Activated T-cell treated with anti-CD3 and anti-CD28 coated beads for 48 hours (primary cell): ENCODE results near the gene TWIST2.

Source experiments
- DNase-seq: peaks from one replicate; pipeline ENCODE4 v3.0.0-alpha.2; 2020; ENCODE audit warnings: low read depth

Gene TWIST2

DNA sequence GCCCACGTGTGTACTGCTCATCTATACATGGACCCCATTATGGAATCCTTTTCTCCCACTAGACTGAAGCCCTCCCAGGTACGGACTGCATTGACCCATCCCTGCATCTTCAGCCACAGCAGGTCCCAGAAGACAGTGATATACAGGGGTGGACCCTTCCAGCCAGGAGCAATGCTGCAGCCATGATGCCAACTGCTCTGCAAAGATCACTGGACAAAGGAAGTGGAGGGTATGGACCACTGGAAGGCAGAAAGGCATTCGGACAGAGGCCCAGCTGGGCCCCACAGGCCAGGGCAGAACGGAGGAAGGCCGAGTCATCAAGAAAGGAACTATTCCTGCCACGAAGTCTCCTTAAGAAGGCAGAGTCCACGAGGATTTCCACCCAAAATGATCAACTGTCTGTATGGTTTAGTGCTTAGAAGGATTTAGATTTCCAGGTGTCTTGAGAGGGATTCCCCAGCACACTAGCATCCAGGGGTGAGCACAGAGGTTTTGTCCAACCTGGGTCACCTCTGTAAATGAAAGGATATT is 93.4 kb downstream of the TWIST2 start:
- DNase-seq, result no peak

GRCh38 chr2:238942080-238942725 is 94.3 kb downstream of the TWIST2 start:
- DNase-seq, result no peak

DNA sequence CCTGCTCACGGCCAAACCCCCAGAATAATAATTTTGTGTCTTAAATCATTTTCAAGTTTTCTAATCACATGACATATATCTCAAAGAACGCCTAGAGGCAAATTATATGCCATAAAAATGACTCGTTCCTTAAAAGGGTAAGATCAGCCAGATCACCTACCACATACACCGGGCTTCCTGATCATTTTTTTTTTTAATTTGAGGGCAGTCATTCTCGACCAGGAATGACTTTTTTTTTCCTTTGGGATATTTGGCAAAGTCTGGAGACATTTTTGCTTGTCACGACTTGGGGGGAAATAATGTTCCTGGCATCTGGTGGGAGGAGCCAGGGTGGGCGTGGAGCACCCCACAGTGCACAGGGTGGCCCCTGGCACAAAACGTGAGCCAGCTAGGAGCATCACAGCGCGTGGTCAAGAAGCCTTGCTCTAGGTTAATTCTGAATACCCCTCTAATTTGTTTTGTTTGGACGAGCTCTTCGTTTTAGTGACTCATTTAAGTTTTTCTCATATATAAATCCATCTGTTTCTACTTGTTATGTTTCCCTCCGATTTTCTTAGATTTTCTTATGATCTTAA is 94.9 kb downstream of the TWIST2 start:
- DNase-seq, result no peak

DNA sequence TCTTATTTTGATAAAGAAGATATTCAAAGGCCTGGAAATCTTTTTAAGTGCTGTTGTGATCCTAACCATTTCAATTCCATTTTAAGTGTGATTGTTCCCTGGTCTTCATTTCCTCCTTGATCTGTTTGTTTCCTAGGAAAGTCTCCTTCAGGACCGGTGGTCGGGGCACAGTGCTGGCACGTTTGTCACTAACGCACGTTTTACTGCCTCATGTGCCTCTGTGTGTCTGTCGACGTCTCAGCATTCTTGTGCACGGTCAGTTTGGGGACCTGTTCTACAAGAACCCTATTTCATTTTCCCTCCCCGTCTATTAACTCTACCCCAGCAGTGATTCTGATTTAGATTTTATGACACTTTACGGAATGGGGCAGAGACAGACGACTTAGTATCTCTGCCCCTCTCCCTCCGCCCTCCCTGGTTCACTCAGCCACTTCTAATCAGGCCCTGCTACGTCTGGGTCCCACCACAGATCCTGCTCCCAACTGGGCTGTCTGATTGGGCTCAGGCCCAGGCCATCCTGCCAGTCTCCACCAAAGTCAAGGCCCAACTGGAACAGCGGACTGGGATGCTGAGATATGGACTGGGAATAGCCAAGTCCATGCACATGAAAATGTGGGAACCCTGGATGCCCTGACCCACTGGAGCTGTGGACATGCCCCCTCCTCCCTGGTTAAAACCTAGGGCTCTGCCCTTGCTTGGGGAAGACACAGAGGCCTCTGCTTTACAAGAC is 95.6 kb downstream of the TWIST2 start:
- no peak for DNase-seq

DNA sequence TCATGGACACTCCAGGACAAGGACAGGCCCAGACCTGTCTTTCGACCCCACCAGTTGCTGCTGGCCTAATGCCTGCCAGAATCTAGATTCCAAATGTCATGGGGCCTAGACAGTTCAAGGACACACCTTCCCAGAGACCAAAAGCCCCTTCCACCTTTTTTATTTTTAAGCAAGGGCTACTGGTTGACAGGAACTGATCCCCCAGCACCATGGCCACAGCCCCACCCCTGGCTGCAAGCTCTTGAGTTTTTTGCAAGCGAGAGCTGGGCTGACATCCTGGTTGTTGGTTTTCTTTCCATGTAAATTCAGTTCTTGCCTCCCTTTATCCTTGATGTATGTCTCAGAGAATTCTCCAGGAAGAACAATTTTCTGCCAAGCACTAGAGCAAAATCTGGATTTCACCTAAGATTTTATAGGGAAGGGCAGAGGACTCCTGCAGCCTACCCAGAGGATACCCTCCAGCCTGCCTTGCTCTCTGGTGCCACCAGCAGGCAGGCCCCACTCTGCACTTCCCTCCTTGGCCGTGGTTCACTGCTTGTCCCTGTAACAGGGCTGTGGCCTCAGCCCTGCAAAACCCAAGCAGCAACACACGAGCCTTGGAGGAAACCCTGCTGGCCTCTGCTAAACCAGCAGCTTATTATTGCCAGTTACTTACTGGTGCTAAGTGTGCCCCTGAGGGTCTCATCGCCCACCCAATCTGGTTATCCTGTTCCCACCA is 97.7 kb downstream of the TWIST2 start:
- no peak for DNase-seq

DNA sequence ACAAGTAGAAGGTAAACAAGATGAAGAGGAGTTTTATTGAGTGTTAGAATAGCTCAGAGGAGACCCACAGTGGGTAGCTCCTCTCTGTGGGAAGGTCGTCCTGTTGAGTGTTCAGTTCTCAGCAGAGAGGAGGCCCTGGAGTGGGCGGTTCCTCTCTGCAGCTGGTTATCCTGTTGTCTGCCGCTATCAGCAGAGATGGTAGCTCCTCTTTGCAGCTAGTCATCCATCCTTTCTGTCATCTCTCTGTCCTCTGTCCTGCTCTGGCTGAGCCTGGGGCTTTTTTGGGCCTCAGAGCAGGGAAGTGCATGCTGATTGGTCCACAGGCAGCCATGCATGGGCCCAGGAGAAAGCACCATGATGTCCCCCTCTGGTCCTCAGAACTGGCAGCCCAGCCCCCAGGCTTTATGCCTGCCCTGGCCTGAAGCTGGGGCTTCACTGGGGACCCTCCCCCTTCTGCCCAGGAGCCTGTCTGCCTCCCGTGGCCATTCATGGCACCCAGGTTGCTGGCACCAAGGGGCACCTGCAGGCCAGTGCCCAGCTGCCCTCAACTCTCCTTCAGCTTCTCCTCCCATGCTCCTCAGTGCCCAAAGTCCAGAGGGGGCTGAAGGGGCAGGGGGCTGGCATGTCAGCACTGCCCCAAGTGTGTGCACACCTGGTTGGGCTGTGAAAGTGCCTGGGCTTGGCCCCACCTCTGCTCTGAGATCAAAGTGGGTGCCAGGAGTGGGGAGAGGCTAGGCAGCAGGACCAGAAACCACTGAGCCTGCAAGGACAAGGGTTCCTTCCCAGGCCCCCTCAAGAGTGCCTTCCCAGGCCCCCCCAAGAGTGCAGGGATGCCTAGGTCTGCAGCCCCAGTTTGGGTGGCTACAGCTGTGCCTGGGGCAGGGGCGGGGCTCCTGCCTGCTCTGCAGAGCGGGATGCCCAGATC is 98.7 kb downstream of the TWIST2 start:
- no peak for DNase-seq

DNA sequence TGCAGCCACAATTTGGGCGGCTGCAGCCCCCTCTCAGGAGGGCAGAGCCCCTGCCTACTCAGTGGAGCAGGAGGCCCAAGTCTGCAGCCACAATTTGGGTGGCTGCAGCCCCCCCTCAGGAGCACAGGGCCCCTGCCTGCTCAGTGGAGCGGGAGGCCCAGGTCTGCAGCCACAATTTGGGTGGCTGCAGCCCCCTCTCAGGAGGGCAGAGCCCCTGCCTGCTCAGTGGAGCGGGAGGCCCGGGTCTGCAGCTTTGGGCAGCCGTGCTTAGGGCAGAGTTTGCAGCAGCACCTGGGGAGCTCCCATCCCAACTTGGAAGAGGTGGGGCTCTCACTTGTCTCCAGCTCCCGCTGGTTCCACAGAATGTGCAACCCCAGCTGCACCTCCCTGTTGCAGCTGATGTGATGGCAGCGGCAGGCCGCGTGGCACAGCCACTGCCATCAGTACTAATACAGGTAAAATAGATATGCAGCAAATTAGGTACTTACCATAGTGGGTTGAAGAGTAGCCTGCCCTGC is 99.4 kb downstream of the TWIST2 start:
- DNase-seq, result no peak

GRCh38 chr2:238947920-238948710 is 100.2 kb downstream of the TWIST2 start:
- DNase-seq, result no peak

GRCh38 chr2:238948765-238949641 is 101.1 kb downstream of the TWIST2 start:
- no peak for DNase-seq

GRCh38 chr2:238949710-238950345 is 101.9 kb downstream of the TWIST2 start:
- DNase-seq, result no peak

- DNase-seq, result no peak
Measured at GRCh38 chr2:238950551-238950950, 102.7 kb downstream of the TWIST2 start.

DNA sequence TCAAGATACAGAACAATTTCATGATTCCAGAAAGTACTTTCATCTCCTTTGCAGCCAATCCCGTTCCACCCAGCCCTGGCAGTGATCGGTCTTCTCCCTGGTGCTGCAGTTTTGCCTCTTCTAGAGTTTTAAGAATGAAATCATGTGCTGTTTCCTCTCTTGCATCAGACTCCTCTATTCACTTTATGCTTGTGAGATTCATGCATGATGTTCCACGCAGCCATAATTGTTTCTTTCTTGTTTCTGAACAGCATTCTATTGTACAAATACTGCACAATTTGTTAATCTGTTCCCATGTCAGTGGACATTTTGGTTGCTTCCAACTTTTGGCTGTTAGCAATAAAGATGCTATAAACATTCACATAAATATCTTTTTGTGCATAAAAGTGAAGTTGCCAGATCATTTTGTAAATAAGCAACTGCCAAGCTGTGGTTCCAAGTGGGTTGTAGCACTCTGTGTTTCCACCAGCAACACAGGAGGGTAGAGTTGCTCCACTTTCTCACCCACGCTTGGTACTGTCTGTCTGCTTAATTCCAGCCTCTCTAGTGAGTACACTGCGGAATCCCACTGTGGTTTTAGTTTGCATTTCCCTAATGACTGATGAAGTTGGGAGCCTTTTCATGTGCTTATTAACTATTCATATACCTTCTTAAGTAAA is 104.5 kb downstream of the TWIST2 start:
- no peak for DNase-seq

- DNase-seq, result no peak
Measured at GRCh38 chr2:238954841-238955591, 107.1 kb downstream of the TWIST2 start.

- no peak for DNase-seq
Measured at GRCh38 chr2:238955648-238956531, 108.0 kb downstream of the TWIST2 start.

DNA sequence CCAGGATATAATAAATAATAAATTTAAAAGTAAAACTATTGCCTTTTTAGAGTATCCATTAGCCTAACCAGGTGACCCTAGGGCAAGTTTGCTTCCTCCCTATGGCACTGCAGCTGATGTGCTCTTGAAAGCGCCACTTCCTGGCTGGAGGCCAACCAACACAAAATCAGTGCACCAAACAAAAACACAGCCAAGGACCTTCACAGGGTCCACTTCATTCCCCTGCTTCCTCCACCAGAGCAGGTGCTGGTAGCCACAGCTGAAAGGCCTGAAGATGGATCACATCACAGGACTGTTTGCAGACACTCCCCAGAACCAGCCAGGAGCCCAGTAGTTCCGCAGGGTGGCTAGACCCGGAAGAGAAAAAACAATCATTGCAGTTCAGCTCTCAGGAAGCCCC is 108.8 kb downstream of the TWIST2 start:
- no peak for DNase-seq
